ENCODE measurements around the gene PLA1A.
A peak's percentile ranks its signal among the peaks of the same experiment; 100 is the strongest.

Gene PLA1A

GRCh38 chr3:119639494-119640350 is 42.0 kb downstream of the PLA1A start:
- DNase-seq = no peak

GRCh38 chr3:119641416-119641815 is 43.7 kb downstream of the PLA1A start:
- no peak for DNase-seq

GRCh38 chr3:119642746-119643473 is 45.2 kb downstream of the PLA1A start:
- DNase-seq = peak; percentile 80

- peak; percentile 23 for DNase-seq
These were observed 45.8 kb downstream of the PLA1A start for GRCh38 chr3:119643528-119643927.

- no peak for DNase-seq
These were observed 46.8 kb downstream of the PLA1A start for GRCh38 chr3:119644481-119644880.

GRCh38 chr3:119645813-119646212 is 48.1 kb downstream of the PLA1A start:
- DNase-seq = no peak

GRCh38 chr3:119647171-119647570 is 49.5 kb downstream of the PLA1A start:
- no peak for DNase-seq

GRCh38 chr3:119647843-119648575 is 50.3 kb downstream of the PLA1A start:
- DNase-seq = no peak

- peak; percentile 33 for DNase-seq
These were observed 52.1 kb downstream of the PLA1A start for GRCh38 chr3:119649761-119650160.

- peak; percentile 56 for DNase-seq
These were observed 54.8 kb downstream of the PLA1A start for GRCh38 chr3:119652306-119653033.

GRCh38 chr3:119653876-119654275 is 56.2 kb downstream of the PLA1A start:
- no peak for DNase-seq

- no peak for DNase-seq
These were observed 60.4 kb downstream of the PLA1A start for GRCh38 chr3:119657887-119658702.

- DNase-seq = no peak
These were observed 61.3 kb downstream of the PLA1A start for GRCh38 chr3:119658994-119659393.

GRCh38 chr3:119659606-119660291 is 62.1 kb downstream of the PLA1A start:
- DNase-seq = no peak

- no peak for DNase-seq
These were observed 63.1 kb downstream of the PLA1A start, which contains the start of gene POPDC2 for GRCh38 chr3:119660474-119661440. Gene POPDC2, minus strand, starts transcription at chr3:119660589. Its CDS starts 166 bp downstream, at chr3:119660423.

- no peak for DNase-seq
These were observed 65.1 kb downstream of the PLA1A start for GRCh38 chr3:119662604-119663373.

- DNase-seq = no peak
These were observed 66.2 kb downstream of the PLA1A start for GRCh38 chr3:119663885-119664284.

- DNase-seq = no peak
These were observed 66.7 kb downstream of the PLA1A start for GRCh38 chr3:119664370-119664769.

- DNase-seq = no peak
These were observed 67.2 kb downstream of the PLA1A start for GRCh38 chr3:119664850-119665379.
